GM21381 (cell line): Measurements from ENCODE around the gene CLTB.

Experiments
- ATAC-seq: cut with Tn5 transposase; IDR thresholded peaks from one replicate; pipeline ENCODE4 v1.9.1; 2021; ENCODE audit warnings: mild to moderate bottlenecking, moderate library complexity; ENCODE audit not compliant: unreplicated experiment

CLTB gene

GRCh38 chr5:176406436-176407052 is 9.8 kb downstream of the CLTB start:
- ATAC-seq: no peak

GRCh38 chr5:176405656-176406435 is 10.5 kb downstream of the CLTB start:
- no peak for ATAC-seq

- no peak for ATAC-seq
Observed at GRCh38 chr5:176401281-176402205, 14.8 kb downstream of the CLTB start.

GRCh38 chr5:176400382-176401156 is 15.8 kb downstream of the CLTB start:
- no peak for ATAC-seq

- ATAC-seq: no peak
Observed at GRCh38 chr5:176397736-176398420, 18.5 kb downstream of the CLTB start.

- ATAC-seq: no peak
Observed at GRCh38 chr5:176396330-176396729, 20.0 kb downstream of the CLTB start.

DNA sequence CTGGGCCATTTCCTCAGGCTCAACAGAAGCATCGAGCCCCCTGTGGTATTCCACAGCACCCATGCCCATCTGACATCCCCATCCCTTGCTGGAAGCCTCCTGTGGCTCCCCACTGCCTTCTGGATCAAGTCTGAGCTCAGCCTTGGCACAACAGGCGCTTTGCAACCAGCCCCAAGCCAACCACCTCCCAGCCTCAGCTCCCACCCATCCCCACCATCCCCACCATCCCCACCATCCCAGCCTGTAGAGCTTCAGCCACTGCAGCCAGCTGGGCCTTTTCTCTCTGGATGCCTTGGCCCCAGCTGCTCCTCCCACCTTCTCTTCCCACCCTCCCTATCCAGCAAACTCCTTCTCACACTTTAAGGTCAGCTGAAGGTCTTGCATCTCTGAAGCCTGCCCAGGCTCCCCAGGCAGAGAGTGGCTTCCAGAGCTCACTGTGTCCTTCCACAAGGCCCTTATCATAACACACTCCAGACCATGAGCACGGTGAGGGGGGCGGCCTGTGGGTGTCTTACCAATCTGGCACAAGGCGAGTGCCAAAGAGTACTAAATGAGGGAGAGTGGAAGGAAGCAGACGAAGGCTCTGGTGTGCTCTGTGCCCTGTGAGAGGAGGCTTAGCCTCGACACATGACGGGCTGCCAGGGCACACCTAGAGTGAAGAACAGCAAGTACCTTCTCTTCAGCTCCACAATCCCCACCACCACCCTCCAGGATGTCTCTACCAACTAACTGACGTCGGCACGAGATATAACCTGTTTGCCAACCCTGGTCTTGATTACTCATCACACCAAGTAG is 21.3 kb downstream of the CLTB start:
- ATAC-seq: no peak

GRCh38 chr5:176394096-176394495 is 22.2 kb downstream of the CLTB start:
- no peak for ATAC-seq

DNA sequence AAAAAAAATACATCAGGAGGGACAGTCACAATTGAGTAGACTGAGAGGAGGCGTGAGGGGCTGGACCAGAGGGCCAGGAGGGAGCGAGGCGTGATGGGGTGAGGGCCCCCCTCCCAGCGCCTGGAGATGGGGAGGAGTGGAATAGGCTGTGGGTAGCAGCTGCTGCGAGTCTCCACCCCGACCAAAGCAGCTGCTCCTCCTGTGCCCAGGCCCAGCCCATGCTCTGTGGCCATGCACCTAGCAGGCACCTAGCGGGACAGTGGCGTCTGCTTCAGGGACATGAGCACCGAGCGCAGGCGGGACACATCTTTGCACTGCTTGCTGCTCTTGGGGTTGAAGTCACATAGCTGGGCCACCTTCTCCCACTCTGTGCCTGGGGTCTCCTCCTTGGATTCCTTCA is 23.8 kb downstream of the CLTB start:
- no peak for ATAC-seq

DNA sequence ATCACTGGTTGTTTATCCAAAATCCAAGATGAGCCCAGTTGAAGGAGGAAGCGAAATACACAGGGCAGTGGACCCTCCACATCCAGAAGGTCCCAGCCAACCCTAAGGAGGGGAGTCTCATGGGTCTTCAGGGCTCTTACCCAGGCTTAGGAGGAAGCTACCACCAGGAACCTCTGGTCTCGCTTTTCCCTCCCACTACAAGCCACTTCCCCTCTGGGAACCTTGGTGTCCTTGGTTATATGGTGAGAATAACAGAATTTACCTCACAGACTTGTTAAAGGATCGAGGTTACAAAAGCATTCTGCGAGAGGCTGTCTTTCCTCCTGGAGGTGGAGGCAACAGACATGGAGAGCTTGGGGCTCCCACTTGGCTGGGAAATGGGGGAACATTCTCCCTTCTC is 24.3 kb downstream of the CLTB start:
- ATAC-seq: no peak

GRCh38 chr5:176391479-176391878 is 24.9 kb downstream of the CLTB start:
- no peak for ATAC-seq

DNA sequence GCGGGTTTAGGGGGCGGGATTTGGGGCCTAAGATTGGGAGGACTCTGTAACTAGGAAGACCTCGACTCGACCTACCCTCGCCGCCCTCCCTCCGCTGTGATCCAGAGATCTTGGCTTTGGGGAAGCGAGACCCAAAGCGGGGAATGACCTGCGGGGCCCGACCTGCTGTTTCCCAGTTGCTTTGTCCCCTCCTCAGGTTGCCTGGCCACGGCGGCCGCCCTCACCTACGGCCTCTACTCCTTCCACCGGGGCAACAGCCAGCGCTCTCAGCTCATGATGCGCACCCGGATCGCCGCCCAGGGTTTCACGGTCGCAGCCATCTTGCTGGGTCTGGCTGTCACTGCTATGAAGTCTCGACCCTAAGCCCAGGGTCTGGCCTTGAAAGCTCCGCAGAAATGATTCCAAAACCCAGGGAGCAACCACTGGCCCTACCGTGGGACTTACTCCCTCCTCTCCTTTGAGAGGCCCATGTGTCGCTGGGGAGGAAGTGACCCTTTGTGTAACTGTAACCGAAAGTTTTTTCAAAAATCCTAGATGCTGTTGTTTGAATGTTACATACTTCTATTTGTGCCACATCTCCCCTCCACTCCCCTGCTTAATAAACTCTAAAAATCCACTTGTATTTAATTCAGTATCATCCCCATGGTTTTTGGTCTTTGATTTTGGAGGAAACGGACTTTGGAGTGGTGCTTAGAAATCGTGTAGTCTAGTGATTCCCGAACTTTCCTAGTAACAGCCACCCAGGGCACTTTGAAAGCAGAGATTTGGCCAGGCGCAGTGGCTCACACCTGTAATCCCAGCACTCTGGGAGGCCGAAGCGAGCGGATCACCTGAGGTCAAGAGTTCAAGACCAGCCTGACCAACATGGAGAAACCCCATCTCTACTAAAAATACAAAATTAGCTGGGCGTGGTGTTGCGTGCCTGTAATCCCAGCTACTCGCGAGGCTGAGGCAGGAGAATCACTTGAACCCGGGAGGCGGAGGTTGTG is 26.9 kb downstream of the CLTB start:
- ATAC-seq: no peak

DNA sequence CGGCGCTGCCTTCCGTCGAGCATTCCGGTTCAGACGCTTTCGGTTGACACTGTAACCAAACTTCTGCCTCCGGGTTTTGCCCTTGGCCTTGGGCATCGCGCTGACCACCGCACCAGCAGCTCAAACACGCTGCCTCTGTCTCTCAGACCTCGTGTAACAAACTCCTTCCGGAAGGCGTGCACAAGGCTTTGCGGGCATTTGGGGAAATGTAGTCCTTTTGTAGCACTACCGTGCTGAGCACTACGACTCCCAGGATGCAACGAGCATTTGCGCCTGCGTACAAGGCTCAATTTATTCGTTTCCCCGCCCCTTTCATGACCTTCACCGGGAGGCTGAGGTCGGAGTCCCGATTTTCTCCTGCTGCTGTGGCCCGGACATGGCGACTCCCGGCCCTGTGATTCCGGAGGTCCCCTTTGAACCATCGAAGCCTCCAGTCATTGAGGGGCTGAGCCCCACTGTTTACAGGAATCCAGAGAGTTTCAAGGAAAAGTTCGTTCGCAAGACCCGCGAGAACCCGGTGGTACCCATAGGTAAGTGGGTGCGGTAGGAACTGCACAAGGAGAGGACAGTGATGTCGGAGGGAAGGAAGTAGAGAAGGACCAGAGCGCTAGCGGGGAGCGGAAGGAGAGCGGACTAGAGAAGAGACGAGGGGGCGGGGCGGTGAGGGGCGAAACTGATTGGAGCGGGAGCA is 27.8 kb downstream of the CLTB start, which contains the start of the genes HIGD2A and NOP16:
Gene HIGD2A (plus strand): TSS at position 308 of the 691 bp plus-strand sequence. CDS start 69 bp downstream, at position 377.
Gene NOP16 (minus strand): TSS at position 155 of the 691 bp plus-strand sequence. CDS start 59 bp downstream, at position 96.
- ATAC-seq: peak; percentile 82

DNA sequence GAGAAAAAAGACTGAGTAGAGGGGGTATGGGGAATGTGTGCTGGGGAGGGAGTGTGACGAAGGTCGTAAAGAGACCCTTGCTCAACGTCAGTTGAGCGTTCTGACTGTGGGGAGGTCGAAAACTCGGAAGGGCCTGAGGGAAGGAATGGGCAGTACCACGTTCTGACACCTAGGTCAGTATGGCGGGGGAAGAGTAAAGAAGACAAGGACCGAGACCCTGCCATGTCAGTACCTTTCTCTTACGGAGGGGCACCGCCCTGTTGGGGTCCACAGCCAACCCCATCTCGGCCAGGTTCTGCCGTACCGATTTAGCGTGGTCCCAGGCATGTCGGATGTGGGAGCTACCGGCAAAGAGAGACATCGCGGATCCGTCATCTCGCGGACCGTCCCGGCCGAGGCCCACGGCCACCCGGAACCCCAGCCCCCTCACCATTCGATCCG is 28.3 kb downstream of the CLTB start:
- ATAC-seq: no peak

- no peak for ATAC-seq
Observed at GRCh38 chr5:176387384-176387925, 28.9 kb downstream of the CLTB start.

- no peak for ATAC-seq
Observed at GRCh38 chr5:176386491-176386890, 29.8 kb downstream of the CLTB start.

DNA sequence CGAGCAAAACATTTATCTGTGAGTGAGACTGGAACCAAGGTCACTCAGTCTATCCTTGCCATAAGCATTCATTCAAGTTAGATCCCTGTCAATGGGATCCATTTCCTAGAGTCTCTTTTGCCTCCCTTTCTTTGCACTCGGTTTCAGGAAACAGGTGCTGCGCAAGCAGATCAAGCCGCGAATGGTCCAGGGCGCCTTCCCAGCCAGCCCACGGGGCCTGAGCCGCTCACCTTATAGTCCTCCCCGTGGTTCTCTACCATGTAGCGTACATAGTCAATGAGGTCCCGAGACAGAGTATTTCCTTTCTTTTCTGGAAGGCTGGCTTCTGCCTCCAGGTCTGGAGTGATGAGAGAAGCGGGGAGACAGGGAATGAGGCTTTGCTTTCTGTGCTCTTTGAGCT is 31.3 kb downstream of the CLTB start:
- ATAC-seq: no peak
